Loucy (cell line): ENCODE measurements around the gene HLA-DMA.

Experiments
- H2AFZ ChIP-seq: fragments of 200-600 bp; sonication (generic); 2 replicates; pipeline ENCODE4 v1.6.0; 2016; ENCODE audit warnings: antibody characterized with exemption, mild to moderate bottlenecking, low read length, moderate library complexity
- H3F3A ChIP-seq: fragments of 200-600 bp; 2 replicates; pipeline ENCODE4 v1.6.0; 2016; ENCODE audit warnings: antibody characterized with exemption, low read depth, mild to moderate bottlenecking
- H3K27me3 ChIP-seq: fragments of 200-600 bp; sonication (generic); 2 replicates; pipeline ENCODE4 v1.6.1; 2014; ENCODE audit warnings: low read length, mild to moderate bottlenecking; ENCODE audit not compliant: insufficient read depth, poor library complexity, severe bottlenecking
- H3K36me3 ChIP-seq: fragments of 200-600 bp; sonication (generic); 2 replicates; pipeline ENCODE4 v1.6.1; 2016; ENCODE audit warnings: low read length; ENCODE audit not compliant: insufficient read depth
- H3K4me1 ChIP-seq: fragments of 200-600 bp; sonication (generic); 2 replicates; pipeline ENCODE4 v1.5.1; 2014; ENCODE audit warnings: low read length, mild to moderate bottlenecking; ENCODE audit not compliant: insufficient read depth, poor library complexity, severe bottlenecking
- H3K4me2 ChIP-seq: fragments of 200-600 bp; sonication (generic); 2 replicates; pipeline ENCODE4 v1.6.0; 2014; ENCODE audit warnings: antibody characterized with exemption, low read length, low read depth, mild to moderate bottlenecking; ENCODE audit not compliant: poor library complexity, severe bottlenecking
- H3K4me3 ChIP-seq: fragments of 200-600 bp; sonication (generic); 2 replicates; pipeline ENCODE4 v1.5.1; 2014; ENCODE audit warnings: low read length, mild to moderate bottlenecking, mixed read lengths; ENCODE audit not compliant: poor library complexity, severe bottlenecking
- H3K79me2 ChIP-seq: fragments of 200-600 bp; sonication (generic); 2 replicates; pipeline ENCODE4 v1.6.1; 2014; ENCODE audit warnings: low read length; ENCODE audit not compliant: insufficient read depth
- H3K9ac ChIP-seq: fragments of 200-600 bp; sonication (generic); 2 replicates; pipeline ENCODE4 v1.6.0; 2014; ENCODE audit warnings: mild to moderate bottlenecking, low read depth, low read length, moderate library complexity; ENCODE audit not compliant: poor library complexity, severe bottlenecking
- H3K9me2 ChIP-seq: fragments of 200-600 bp; sonication (generic); replicated peaks from 2 replicates; pipeline ENCODE4 v1.6.1; 2016; ENCODE audit warnings: low read depth, low read length, mixed read lengths
- H3K9me3 ChIP-seq: fragments of 200-600 bp; sonication (generic); 2 replicates; pipeline ENCODE4 v1.6.1; 2014; ENCODE audit warnings: mild to moderate bottlenecking, antibody characterized with exemption, low read length, low read depth; ENCODE audit not compliant: insufficient read depth
- H4K20me1 ChIP-seq: fragments of 200-600 bp; sonication (generic); 2 replicates; pipeline ENCODE4 v1.6.0; 2014; ENCODE audit warnings: antibody characterized with exemption, low read length, mild to moderate bottlenecking; ENCODE audit not compliant: insufficient read depth, poor library complexity, severe bottlenecking
- CTCF ChIP-seq: fragments of 200-600 bp; sonication (generic); conservative IDR thresholded peaks from 2 replicates; pipeline ENCODE4 v1.5.1; 2014; ENCODE audit warnings: mild to moderate bottlenecking, antibody characterized with exemption, low read length
- EZH2phosphoT487 ChIP-seq: fragments of 200-600 bp; IDR thresholded peaks from 2 replicates; pipeline ENCODE4 v1.6.1; 2018; ENCODE audit warnings: antibody characterized with exemption, mild to moderate bottlenecking, moderate library complexity, borderline replicate concordance

Gene HLA-DMA

GRCh38 chr6:32903952-32904351 is 48.9 kb downstream of the HLA-DMA start:
- TF ChIP-seq EZH2phosphoT487: no peak
- no peak for TF ChIP-seq CTCF
- H4K20me1 ChIP-seq: peaks cover 3% of the 10 kb centered on the region
- no peaks in the 10 kb centered on the region for H3K27me3 ChIP-seq

More at GRCh38 chr6:32903952-32904351, 48.9 kb downstream of the HLA-DMA start:
- H2AFZ ChIP-seq: no peak overlapping the region
- no peak overlapping the region for H3K9ac ChIP-seq
- no peak overlapping the region for H3K4me3 ChIP-seq
- H3F3A ChIP-seq: no peaks in the 10 kb centered on the region
- H3K79me2 ChIP-seq: peaks cover 23% of the 10 kb centered on the region
- no peak overlapping the region for H3K4me2 ChIP-seq
- no peaks in the 10 kb centered on the region for H3K9me3 ChIP-seq
- no peaks in the 10 kb centered on the region for H3K9me2 ChIP-seq
- H3K4me1 ChIP-seq: peaks cover 11% of the 10 kb centered on the region
- 0 out of 2 replicates have a peak, but pooled peaks cover 4% of the 10 kb centered on the region for H3K36me3 ChIP-seq
